Gastrocnemius medialis (tissue), 4 donors: ENCODE results near the gene RELT.

Experiments used
- CTCF ChIP-seq, 5 experiments: fragments of 450-650 bp in 3 of 5; fragments of 200-600 bp in 2 of 5; sonication (generic) in 2 of 5; IDR thresholded peaks in 4 of 5; conservative IDR thresholded peaks in 1 of 5; 1 replicate in 4 of 5; 2 replicates in 1 of 5; pipeline ENCODE4 v1.5.1; 2016 to 2019; ENCODE audit warnings: antibody characterized with exemption in 5 of 5, mild to moderate bottlenecking in 3 of 5, moderate library complexity in 3 of 5
- POLR2A ChIP-seq, 2 donors: fragments of 450-650 bp; IDR thresholded peaks; one replicate each; pipeline ENCODE4 v1.6.1; 2017; ENCODE audit warnings: antibody characterized with exemption in 2 of 2, mild to moderate bottlenecking in 2 of 2, moderate library complexity in 2 of 2

GRCh38 chr11:73390601-73391565 lies 14.7 kb downstream of the RELT start:
- TF ChIP-seq CTCF (IDR thresholded peaks at IDR 0.05 in 4 of 5, conservative IDR thresholded peaks at IDR 0.05 in 1 of 5) (no peak), POLR2A (IDR thresholded peaks at IDR 0.05) (no peak)
